H1 (cell line): ENCODE measurements around the gene SRCIN1.

Experiments used
- BCL11A ChIP-seq, 2 experiments: IDR thresholded peaks; one replicate each; pipeline ENCODE4 v1.6.1; 2011; ENCODE audit warnings: low read depth in 2 of 2, low read length in 2 of 2, mild to moderate bottlenecking in 2 of 2
- EP300 ChIP-seq, 2 experiments: IDR thresholded peaks; 1 replicate in 1 of 2; 2 replicates in 1 of 2; pipeline ENCODE4 v1.6.1; 2011 to 2012; ENCODE audit warnings: low read depth in 2 of 2, low read length in 2 of 2, mild to moderate bottlenecking in 2 of 2, borderline replicate concordance in 1 of 2, inconsistent platforms in 1 of 2, moderate library complexity in 1 of 2
- JUN ChIP-seq: IDR thresholded peaks from 2 replicates; pipeline ENCODE4 v1.6.1; 2011; ENCODE audit warnings: low read depth, mild to moderate bottlenecking, improper control_type of control experiment, low read length
- KDM1A ChIP-seq: fragments of 200-600, 300-600 bp; sonication (generic); IDR thresholded peaks from 2 replicates; pipeline ENCODE4 v1.7.1; 2016; ENCODE audit warnings: mild to moderate bottlenecking, low read length, borderline replicate concordance
- POLR2A ChIP-seq, 2 experiments: IDR thresholded peaks; 1 replicate in 1 of 2; 2 replicates in 1 of 2; pipeline ENCODE4 v1.6.1; 2011; ENCODE audit warnings: low read depth in 2 of 2, low read length in 2 of 2, mild to moderate bottlenecking in 2 of 2; ENCODE audit errors: control extremely low read depth in 1 of 2
- POLR2AphosphoS5 ChIP-seq: IDR thresholded peaks from 2 replicates; pipeline ENCODE4 v1.6.1; 2011; ENCODE audit warnings: low read depth, low read length
- RFX5 ChIP-seq: IDR thresholded peaks from 2 replicates; pipeline ENCODE4 v1.6.1; 2011; ENCODE audit warnings: low read depth, low read length, improper control_type of control experiment, borderline replicate concordance
- SIN3A ChIP-seq, 2 experiments: IDR thresholded peaks in 1 of 2; conservative IDR thresholded peaks in 1 of 2; 2 replicates each; pipeline ENCODE4 v1.6.1; 2011 to 2012; ENCODE audit warnings: low read length in 2 of 2, improper control_type of control experiment in 1 of 2, low read depth in 1 of 2, mild to moderate bottlenecking in 1 of 2
- SRF ChIP-seq: IDR thresholded peaks from 2 replicates; pipeline ENCODE4 v1.6.1; 2011; ENCODE audit warnings: mild to moderate bottlenecking, low read depth, low read length, moderate library complexity
- TF ChIP-seq, protein P1 (sequence below), 3 experiments: IDR thresholded peaks; 1 replicate in 2 of 3; 2 replicates in 1 of 3; pipeline versions ENCODE4 v1.5.1 to v1.6.1; 2011; ENCODE audit warnings: low read length in 3 of 3, mild to moderate bottlenecking in 3 of 3, inconsistent platforms in 2 of 3, low read depth in 1 of 3, moderate library complexity in 1 of 3; ENCODE audit not compliant: insufficient read depth in 1 of 3; ENCODE audit errors: control extremely low read depth in 1 of 3

DNA sequence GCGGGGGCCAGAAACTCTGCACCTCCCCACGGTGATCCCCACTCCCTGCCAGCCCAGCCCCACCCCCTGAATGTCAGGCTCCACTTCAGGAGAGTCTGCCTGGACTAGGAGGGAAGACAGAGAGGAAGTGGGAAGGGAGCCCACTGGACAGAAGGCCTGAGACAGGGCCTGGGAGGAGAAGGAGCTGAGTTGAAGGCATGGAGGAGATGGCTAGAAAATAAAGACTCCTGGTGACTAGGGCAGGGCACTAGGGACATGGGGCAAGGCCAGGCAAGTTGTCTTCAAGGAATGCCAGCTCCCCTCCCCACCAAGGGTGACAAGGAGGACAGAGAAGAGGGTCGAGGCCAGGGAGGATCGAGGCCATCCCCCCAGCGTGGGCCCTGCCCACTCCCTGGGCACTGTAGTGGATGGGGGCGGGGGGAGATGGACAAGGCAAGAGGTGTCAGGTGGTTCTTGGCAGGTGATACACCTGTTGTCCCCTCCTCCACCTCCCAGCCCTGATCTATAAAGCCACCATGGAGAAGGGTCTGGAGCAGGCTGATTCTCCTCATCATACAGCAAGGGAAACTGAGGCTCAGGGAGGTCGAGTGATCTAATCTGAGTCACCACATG, 19.7 kb downstream of the SRCIN1 start:
- TF ChIP-seq EP300 (IDR thresholded peaks at IDR 0.05; ENCODE audit: borderline replicate concordance in 1 of 2, low read depth in 2 of 2, low read length in 2 of 2) (no peak), KDM1A (no peak), POLR2A (IDR thresholded peaks at IDR 0.05; ENCODE audit: control extremely low read depth in 1 of 2, low read depth in 2 of 2, low read length in 2 of 2) (no peak), SRF (no peak), POLR2AphosphoS5 (no peak), BCL11A (IDR thresholded peaks at IDR 0.05; ENCODE audit: low read depth in 2 of 2, low read length in 2 of 2) (no peak), RFX5 (no peak), JUN (no peak), SIN3A (conservative IDR thresholded peaks at IDR 0.05 in 1 of 2, IDR thresholded peaks at IDR 0.05 in 1 of 2; ENCODE audit: low read depth in 1 of 2, low read length in 2 of 2) (no peak)
- TF ChIP-seq, protein P1, sequence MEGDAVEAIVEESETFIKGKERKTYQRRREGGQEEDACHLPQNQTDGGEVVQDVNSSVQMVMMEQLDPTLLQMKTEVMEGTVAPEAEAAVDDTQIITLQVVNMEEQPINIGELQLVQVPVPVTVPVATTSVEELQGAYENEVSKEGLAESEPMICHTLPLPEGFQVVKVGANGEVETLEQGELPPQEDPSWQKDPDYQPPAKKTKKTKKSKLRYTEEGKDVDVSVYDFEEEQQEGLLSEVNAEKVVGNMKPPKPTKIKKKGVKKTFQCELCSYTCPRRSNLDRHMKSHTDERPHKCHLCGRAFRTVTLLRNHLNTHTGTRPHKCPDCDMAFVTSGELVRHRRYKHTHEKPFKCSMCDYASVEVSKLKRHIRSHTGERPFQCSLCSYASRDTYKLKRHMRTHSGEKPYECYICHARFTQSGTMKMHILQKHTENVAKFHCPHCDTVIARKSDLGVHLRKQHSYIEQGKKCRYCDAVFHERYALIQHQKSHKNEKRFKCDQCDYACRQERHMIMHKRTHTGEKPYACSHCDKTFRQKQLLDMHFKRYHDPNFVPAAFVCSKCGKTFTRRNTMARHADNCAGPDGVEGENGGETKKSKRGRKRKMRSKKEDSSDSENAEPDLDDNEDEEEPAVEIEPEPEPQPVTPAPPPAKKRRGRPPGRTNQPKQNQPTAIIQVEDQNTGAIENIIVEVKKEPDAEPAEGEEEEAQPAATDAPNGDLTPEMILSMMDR (IDR thresholded peaks at IDR 0.05; ENCODE audit: control extremely low read depth in 1 of 3, insufficient read depth in 1 of 3, low read depth in 1 of 3, low read length in 3 of 3) = no peak
